DND-41 (cell line): ENCODE measurements around the gene RGL1.

Source experiments
- ATAC-seq: fragments of 200-7000 bp; cut with Tn5 transposase; 3 replicates; pipeline ENCODE4 v1.9.1; 2021; ENCODE audit warnings: low read depth; ENCODE audit not compliant: insufficient read depth
- DNase-seq: peaks from one replicate; pipeline ENCODE4 v3.0.0-alpha.2; 2020
- H2AFZ ChIP-seq: 2 replicates; pipeline ENCODE4 v1.6.0; 2012; ENCODE audit warnings: low read depth, low read length
- H3K27ac ChIP-seq: 2 replicates; pipeline ENCODE4 v1.5.1; 2012; ENCODE audit warnings: low read length, inconsistent platforms
- H3K27me3 ChIP-seq: fragments of 200-600 bp; sonication (generic); 2 replicates; pipeline ENCODE4 v1.6.0; 2012; ENCODE audit warnings: low read length, mild to moderate bottlenecking, inconsistent platforms; ENCODE audit not compliant: insufficient read depth, poor library complexity
- H3K36me3 ChIP-seq: 2 replicates; pipeline ENCODE4 v1.5.1; 2012; ENCODE audit warnings: low read length, inconsistent platforms; ENCODE audit not compliant: insufficient read depth
- H3K4me1 ChIP-seq: 2 replicates; pipeline ENCODE4 v1.5.1; 2012; ENCODE audit warnings: mild to moderate bottlenecking, low read length; ENCODE audit not compliant: insufficient read depth
- H3K4me2 ChIP-seq: 2 replicates; pipeline ENCODE4 v1.6.0; 2012; ENCODE audit warnings: mild to moderate bottlenecking, moderate library complexity, low read length, inconsistent platforms; ENCODE audit not compliant: insufficient read depth
- H3K4me3 ChIP-seq, 2 experiments: fragments of 200-600 bp in 1 of 2; shearing (Covaris generic) in 1 of 2; 2 replicates each; pipeline ENCODE4 v1.5.1; 2012 to 2016; ENCODE audit warnings: inconsistent platforms in 2 of 2, low read length in 2 of 2, mild to moderate bottlenecking in 2 of 2, low read depth in 1 of 2, moderate library complexity in 1 of 2
- H3K79me2 ChIP-seq: 2 replicates; pipeline ENCODE4 v1.6.0; 2012; ENCODE audit warnings: low read length, inconsistent platforms; ENCODE audit not compliant: insufficient read depth
- H3K9ac ChIP-seq: 2 replicates; pipeline ENCODE4 v1.6.0; 2012; ENCODE audit warnings: low read depth, mild to moderate bottlenecking, inconsistent platforms, low read length, moderate library complexity
- H3K9me3 ChIP-seq: 2 replicates; pipeline ENCODE4 v1.5.1; 2012; ENCODE audit warnings: low read length, moderate library complexity, mild to moderate bottlenecking, inconsistent platforms; ENCODE audit not compliant: insufficient read depth, severe bottlenecking
- H4K20me1 ChIP-seq: 2 replicates; pipeline ENCODE4 v1.6.0; 2012; ENCODE audit warnings: low read length; ENCODE audit not compliant: insufficient read depth
- CTCF ChIP-seq: IDR thresholded peaks from 2 replicates; pipeline ENCODE4 v1.5.1; 2012; ENCODE audit warnings: borderline replicate concordance, low read length, moderate library complexity, mild to moderate bottlenecking; ENCODE audit not compliant: poor library complexity, severe bottlenecking; ENCODE audit errors: extremely low read depth
- EZH2 ChIP-seq: IDR thresholded peaks from 3 replicates; pipeline ENCODE4 v1.6.1; 2012; ENCODE audit warnings: borderline replicate concordance, low read depth, mild to moderate bottlenecking, moderate library complexity, low read length, inconsistent platforms; ENCODE audit not compliant: severe bottlenecking

RGL1 gene

GRCh38 chr1:183914276-183914675, 109.4 kb downstream of the RGL1 start:
- no peak overlapping the region for H3K4me2 ChIP-seq
- DNase-seq: no peak
- no peaks in the 10 kb centered on the region for H3K79me2 ChIP-seq
- no peak overlapping the region for H3K9ac ChIP-seq
- no peak for ATAC-seq
- no peaks in the 10 kb centered on the region for H3K27me3 ChIP-seq
- no peak overlapping the region for H3K27ac ChIP-seq
- no peaks in the 10 kb centered on the region for H3K9me3 ChIP-seq
- no peaks in the 10 kb centered on the region for H3K36me3 ChIP-seq
- H3K4me3 ChIP-seq: no peak overlapping the region
- no peaks in the 10 kb centered on the region for H4K20me1 ChIP-seq
- H3K4me1 ChIP-seq: peaks cover 7% of the 10 kb centered on the region
- TF ChIP-seq EZH2: no peak
- no peak for TF ChIP-seq CTCF
- no peak overlapping the region for H2AFZ ChIP-seq

GRCh38 chr1:183914891-183915290, 110.0 kb downstream of the RGL1 start:
- H3K9me3 ChIP-seq: no peaks in the 10 kb centered on the region
- DNase-seq (no peak), ATAC-seq (no peak)
- no peaks in the 10 kb centered on the region for H3K27me3 ChIP-seq
- H3K79me2 ChIP-seq: no peaks in the 10 kb centered on the region
- no peaks in the 10 kb centered on the region for H3K36me3 ChIP-seq
- no peak overlapping the region for H3K4me3 ChIP-seq
- H3K4me2 ChIP-seq: no peak overlapping the region
- peaks cover 7% of the 10 kb centered on the region for H3K4me1 ChIP-seq
- H4K20me1 ChIP-seq: no peaks in the 10 kb centered on the region
- H2AFZ ChIP-seq: no peak overlapping the region
- no peak overlapping the region for H3K27ac ChIP-seq
- no peak for TF ChIP-seq CTCF
- no peak for TF ChIP-seq EZH2
- no peak overlapping the region for H3K9ac ChIP-seq

- peak overlapping the region; percentile 53 for H2AFZ ChIP-seq
- no peak overlapping the region for H3K4me3 ChIP-seq
- no peaks in the 10 kb centered on the region for H4K20me1 ChIP-seq
- H3K79me2 ChIP-seq: no peaks in the 10 kb centered on the region
- no peaks in the 10 kb centered on the region for H3K9me3 ChIP-seq
- TF ChIP-seq EZH2 (no peak), CTCF (peak; percentile 91)
- H3K4me1 ChIP-seq: peaks cover 7% of the 10 kb centered on the region
- H3K36me3 ChIP-seq: no peaks in the 10 kb centered on the region
- H3K27ac ChIP-seq: no peak overlapping the region
- no peak overlapping the region for H3K9ac ChIP-seq
- DNase-seq (peak; percentile 71), ATAC-seq (peak; percentile 94)
- H3K4me2 ChIP-seq: no peak overlapping the region
- H3K27me3 ChIP-seq: no peaks in the 10 kb centered on the region
Observed at GRCh38 chr1:183915625-183916510, 110.9 kb downstream of the RGL1 start.
